Cardiac septum (tissue), 1 donor: Measurements from ENCODE around the gene PGAM1. TPM values are rescaled to one million over a fixed set of nuclear protein-coding genes. Genes with fewer than 3 reads are reported as not detected.

Experiments used
- total RNA-seq: library from RNA; stranded (reverse); fragmentation: NEBNext Ultra II Directional; extraction: Animal tissue kit (Norgen Biotek cat#: 25700); gene quantifications from one replicate; pipeline ENCODE4 v1.2.1, GENCODE V29; 2021
- donor health status: DM: no; HTN: no; CAD: no.

PGAM1 gene
- total RNA-seq, 1 donor from 2014 or later, result 331 TPM

Other genes starting within 250 kb of the PGAM1 start
- 0.05 TPM for gene SLIT1, start 240.2 kb upstream of the PGAM1 start, total RNA-seq
- 4.4 TPM for gene ARHGAP19, start 133.6 kb upstream of the PGAM1 start, total RNA-seq
- 1.6 TPM for gene FRAT1, start 106.9 kb upstream of the PGAM1 start, total RNA-seq
- 4.8 TPM for gene FRAT2, start 91.5 kb upstream of the PGAM1 start, total RNA-seq
- gene RRP12, start 24.9 kb upstream of the PGAM1 start, total RNA-seq, result 23.5 TPM
- gene EXOSC1, start 19.8 kb downstream of the PGAM1 start, total RNA-seq, result 15.8 TPM
- gene ZDHHC16, start 20.0 kb downstream of the PGAM1 start, total RNA-seq, result 25.5 TPM
- 46.7 TPM for gene MMS19, start 72.2 kb downstream of the PGAM1 start, total RNA-seq
- 25.5 TPM for gene UBTD1, start 72.7 kb downstream of the PGAM1 start, total RNA-seq
- gene ANKRD2, start 146.6 kb downstream of the PGAM1 start, total RNA-seq, result 138 TPM
- gene HOGA1, start 158.2 kb downstream of the PGAM1 start, total RNA-seq, result 20.4 TPM
- gene C10orf62, start 163.5 kb downstream of the PGAM1 start, total RNA-seq, result 0.51 TPM
- 17.7 TPM for gene MORN4, start 207.3 kb downstream of the PGAM1 start, total RNA-seq
- 18.0 TPM for gene PI4K2A, start 214.5 kb downstream of the PGAM1 start, total RNA-seq